Fibroblast of skin of left quadriceps (primary cell): Measurements from ENCODE around the gene YWHAH.

ENCODE experiments used
- DNase-seq, 2 experiments: peaks; one replicate each; pipeline ENCODE4 v3.0.0-alpha.2; 2013; ENCODE audit warnings: low read depth in 2 of 2

The YWHAH gene

GRCh38 chr22:31950226-31950625, 5.9 kb downstream of the YWHAH start:
- DNase-seq = no peak

- DNase-seq = no peak
Measured at GRCh38 chr22:31951194-31952093, 7.1 kb downstream of the YWHAH start.

DNA sequence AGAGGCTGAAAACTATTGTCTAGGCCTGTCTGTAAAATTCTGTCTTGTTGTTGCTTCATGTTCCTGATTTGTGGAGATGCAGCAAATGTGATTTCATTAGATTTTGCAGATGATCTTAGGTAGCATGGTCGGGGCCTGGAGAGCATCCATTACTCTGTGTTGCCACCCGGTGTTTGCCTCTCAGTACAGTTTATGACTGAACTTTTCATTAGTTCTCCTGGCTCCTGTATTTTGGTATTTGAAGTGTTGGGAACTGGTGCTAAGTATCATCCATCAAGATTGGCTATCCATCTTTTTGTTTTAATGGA, 7.7 kb downstream of the YWHAH start:
- no peak for DNase-seq

GRCh38 chr22:31952472-31952871, 8.1 kb downstream of the YWHAH start:
- peak; percentile 64 to 66 for DNase-seq

- no peak for DNase-seq
Measured at GRCh38 chr22:31953261-31953660, 8.9 kb downstream of the YWHAH start.

DNA sequence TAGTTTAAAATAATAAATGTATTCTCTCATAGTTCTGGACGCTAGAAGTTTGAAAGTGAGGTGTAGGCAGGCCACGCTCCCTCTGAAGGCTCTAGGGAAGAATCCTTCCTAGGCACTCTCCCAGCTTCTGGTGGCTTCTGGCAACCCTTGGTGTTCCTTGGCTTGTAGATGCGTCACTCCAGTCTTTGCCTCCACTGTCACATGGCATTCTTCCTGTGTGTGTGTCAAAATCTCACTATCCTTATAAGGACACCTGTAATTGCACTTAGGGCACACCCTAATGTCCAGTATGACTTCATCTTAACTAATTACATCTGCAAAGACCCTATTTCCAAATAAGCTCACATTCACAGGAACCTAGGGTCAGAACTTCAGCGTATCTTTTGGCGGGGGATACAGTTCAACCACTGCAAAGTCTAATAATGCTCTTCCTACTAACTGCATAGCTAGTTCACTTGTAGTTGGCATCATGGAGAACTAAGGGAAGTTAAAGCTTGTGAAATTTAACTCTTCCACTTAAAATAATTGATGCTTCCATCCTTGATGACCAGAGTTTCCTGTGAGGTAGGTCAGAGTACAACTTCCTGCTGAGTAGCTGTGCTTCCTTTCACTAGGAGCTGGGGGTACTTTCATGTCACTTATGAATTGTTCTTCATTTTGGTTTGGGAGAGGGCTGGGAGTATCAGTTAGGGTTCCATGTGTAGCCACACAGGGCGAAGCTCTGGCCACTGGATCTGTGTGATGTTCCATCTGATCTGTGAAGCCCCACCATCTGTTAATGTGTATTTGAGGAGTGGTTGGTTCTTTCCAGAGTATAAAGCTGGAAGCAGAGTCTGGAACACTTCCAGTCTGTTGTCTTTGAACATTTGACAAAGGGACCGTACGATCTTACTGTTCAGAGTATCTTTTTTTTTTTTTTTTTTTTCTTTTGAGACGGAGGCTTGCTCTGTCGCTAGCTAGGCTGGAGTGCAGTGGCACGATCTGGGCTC, 10.5 kb downstream of the YWHAH start:
- no peak for DNase-seq

GRCh38 chr22:31956360-31956759, 12.0 kb downstream of the YWHAH start:
- no peak for DNase-seq

GRCh38 chr22:31957970-31958594, 13.7 kb downstream of the YWHAH start:
- DNase-seq = no peak

DNA sequence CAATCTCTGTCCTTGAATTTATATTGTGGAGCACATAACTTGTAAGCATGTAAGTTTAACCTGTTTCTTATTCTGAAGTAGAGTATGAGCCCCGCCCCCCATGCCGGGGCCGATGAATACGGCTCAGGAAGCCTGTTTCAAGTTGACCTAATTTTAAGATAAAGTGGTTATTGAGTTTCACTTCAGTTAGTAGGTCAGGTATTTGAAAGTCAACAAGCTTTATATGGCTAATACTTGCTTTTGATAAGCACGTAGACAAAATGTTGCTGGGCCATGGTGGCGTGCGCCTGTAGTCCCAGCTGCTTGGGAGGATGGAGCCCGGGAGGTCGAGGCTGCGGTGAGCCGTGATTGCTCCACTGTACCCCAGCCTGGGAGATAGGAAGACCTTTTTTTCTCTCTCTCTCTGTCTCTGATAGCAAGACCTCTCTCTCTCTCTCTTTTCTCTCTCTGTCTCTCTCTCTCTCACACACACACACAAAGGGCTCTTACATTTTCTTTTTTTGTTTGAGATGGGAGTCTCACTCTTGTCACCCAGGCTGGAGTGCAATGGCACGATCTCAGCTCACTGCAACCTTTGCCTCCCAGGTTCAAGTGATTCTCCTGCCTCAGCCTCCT, 14.4 kb downstream of the YWHAH start:
- no peak for DNase-seq

DNA sequence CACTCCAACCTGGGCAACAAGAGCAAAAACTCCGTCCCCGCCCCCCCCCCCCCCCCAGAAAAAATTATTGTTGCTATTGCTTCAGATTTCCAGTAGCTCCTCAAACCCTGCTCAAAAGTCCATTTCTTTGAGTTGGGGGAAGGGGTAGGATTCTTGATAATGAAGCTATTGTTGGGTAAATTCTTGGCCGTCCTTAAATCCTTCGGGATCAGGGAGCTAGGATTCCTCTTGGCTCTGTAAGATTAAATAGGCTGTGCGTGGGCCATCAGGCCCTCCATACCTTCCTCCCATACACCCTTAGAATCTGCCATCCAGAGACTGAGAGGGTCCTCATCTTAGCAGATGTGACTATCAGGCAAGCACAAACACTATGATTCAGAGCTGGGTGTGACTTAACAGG, 16.4 kb downstream of the YWHAH start:
- DNase-seq = no peak

DNA sequence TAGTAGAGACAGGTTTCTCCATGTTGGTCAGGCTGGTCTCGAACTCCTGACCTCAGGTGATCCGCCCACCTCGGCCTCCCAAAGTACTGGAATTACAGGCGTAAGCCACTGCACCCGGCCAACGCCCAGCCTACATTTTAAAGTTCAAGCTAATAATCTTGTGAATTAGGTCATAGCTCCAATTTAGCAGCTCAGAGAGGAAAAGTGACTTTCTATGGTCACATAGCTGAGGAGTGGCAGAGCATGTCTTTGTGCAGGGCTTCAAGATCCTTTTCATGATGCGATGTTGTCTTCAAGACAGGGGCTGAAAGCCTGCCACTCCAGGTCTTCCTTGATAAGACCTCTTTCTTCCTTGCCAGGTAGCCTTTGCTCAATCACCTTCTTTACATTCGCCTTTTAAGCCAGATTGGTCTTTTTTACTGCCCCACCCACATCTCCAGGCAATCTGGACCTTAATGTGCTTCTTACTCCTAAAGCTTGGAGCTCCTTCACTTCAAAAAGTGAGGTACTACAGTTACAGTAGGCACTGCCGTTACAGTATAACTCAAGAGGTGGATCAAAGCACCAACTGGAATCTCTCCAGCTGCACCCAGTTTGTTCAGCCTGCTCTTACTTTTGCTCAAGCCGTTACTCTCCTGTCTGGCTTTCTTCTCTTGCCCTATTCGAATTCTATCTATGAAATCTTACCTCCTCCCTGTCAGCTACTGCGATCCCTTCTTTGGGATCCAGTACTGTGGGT, 18.2 kb downstream of the YWHAH start:
- DNase-seq = no peak

GRCh38 chr22:31968022-31968421, 23.7 kb downstream of the YWHAH start:
- DNase-seq = no peak

DNA sequence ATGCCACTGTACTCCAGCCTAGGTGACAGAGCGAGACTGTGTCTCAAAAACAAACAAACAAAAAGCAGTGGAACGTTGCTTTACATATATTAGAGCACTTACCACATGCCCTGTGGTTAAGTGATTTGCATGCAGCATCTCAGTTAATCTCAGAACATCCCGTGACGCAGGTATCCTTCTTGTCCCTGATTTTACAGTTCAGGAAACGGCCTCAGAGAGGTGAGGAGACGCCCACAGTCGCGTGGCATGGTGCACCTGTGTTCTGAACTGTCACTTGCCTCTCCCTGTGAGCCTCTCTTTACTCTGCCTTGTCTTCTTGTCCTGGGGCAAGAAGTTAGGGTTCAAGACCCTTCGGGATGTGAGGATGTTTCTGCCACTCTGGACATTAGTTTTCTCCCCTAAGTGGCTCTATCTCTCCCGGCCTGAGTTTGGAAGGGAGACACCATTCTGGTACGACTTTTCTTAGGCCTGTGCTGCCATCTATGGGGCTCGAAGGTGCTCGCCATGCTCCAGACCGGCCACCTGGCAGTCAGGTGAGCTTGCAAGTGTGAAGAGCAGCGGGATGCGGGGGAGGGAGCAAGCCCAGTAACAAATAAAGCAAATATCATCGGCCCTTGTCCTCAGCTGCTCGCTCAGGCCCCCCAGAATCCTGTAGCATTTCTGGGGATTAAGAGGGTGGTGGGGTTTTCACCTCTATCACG, 25.6 kb downstream of the YWHAH start:
- DNase-seq = peak in 1 of 2 experiments; percentile 28

- DNase-seq = peak; percentile 45 to 46
Measured at GRCh38 chr22:31970490-31971444, 26.4 kb downstream of the YWHAH start.

DNA sequence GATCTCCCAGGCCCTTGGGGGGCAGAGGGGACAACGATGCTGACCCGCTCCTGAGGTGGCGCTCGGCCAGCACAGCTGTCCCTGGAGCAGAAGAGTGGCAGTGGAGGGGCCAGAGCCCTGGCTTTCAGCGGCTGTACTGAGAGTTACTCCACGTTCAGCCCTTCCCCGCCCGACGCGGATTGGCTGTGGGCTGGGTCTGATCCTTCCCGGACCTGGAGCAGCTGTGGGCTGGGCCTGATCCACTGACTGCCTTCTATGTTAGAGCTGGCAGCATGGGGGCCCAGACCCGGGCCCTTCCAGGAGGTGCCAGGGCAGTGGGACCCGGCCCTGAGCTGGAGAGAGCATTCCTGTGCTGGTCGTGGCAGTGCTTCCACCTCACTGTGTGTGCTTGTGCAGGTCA, 27.8 kb downstream of the YWHAH start:
- DNase-seq = no peak

- DNase-seq = no peak
Measured at GRCh38 chr22:31973739-31974138, 29.4 kb downstream of the YWHAH start.

GRCh38 chr22:31977141-31977841, 33.0 kb downstream of the YWHAH start:
- peak; percentile 30 to 32 for DNase-seq

GRCh38 chr22:31977939-31978338, 33.6 kb downstream of the YWHAH start:
- no peak for DNase-seq

GRCh38 chr22:31980628-31981027, 36.3 kb downstream of the YWHAH start:
- no peak for DNase-seq
